ENCODE results near the gene RNF4.
"Not testable (repeated sequence)": the region's sequence is repeated elsewhere in the genome, so short reads cannot be mapped to it uniquely, and the experiment has no call there.

The RNF4 gene

GRCh38 chr4:2489081-2489805, 20.3 kb downstream of the RNF4 start:
- no peak for DNase-seq

- no peak for DNase-seq
These were observed 21.1 kb downstream of the RNF4 start for GRCh38 chr4:2489841-2490552.

- DNase-seq = no peak
These were observed 24.1 kb downstream of the RNF4 start for GRCh38 chr4:2492970-2493369.

GRCh38 chr4:2494992-2495391, 26.1 kb downstream of the RNF4 start:
- DNase-seq = no peak

- no peak for DNase-seq
These were observed 28.4 kb downstream of the RNF4 start for GRCh38 chr4:2497324-2497723.

GRCh38 chr4:2497931-2498330, 29.0 kb downstream of the RNF4 start:
- DNase-seq = no peak

- no peak for DNase-seq
These were observed 31.6 kb downstream of the RNF4 start for GRCh38 chr4:2500547-2500946.

GRCh38 chr4:2501034-2501594, 32.2 kb downstream of the RNF4 start:
- DNase-seq = no peak

- DNase-seq = no peak
These were observed 34.9 kb downstream of the RNF4 start for GRCh38 chr4:2503809-2504208.

- DNase-seq = no peak
These were observed 38.4 kb downstream of the RNF4 start for GRCh38 chr4:2507259-2507658.

- DNase-seq = no peak
These were observed 38.9 kb downstream of the RNF4 start for GRCh38 chr4:2507855-2508254.

GRCh38 chr4:2510351-2511259, 41.7 kb downstream of the RNF4 start:
- no peak for DNase-seq

- no peak for DNase-seq
These were observed 42.8 kb downstream of the RNF4 start for GRCh38 chr4:2511645-2512131.

GRCh38 chr4:2512396-2513135, 43.7 kb downstream of the RNF4 start:
- no peak for DNase-seq

- DNase-seq = not testable (repeated sequence)
These were observed 45.3 kb downstream of the RNF4 start for GRCh38 chr4:2514193-2514592.

GRCh38 chr4:2514944-2515343, 46.0 kb downstream of the RNF4 start:
- DNase-seq = not testable (repeated sequence)

- no peak for DNase-seq
These were observed 47.1 kb downstream of the RNF4 start for GRCh38 chr4:2515830-2516550.

- no peak for DNase-seq
These were observed 47.7 kb downstream of the RNF4 start for GRCh38 chr4:2516635-2517034.

- no peak for DNase-seq
These were observed 57.7 kb downstream of the RNF4 start for GRCh38 chr4:2526559-2526958.

- DNase-seq = no peak
These were observed 66.0 kb downstream of the RNF4 start for GRCh38 chr4:2534904-2535375.
